Measurements from ENCODE around the gene ZNF91. TPM values are rescaled to one million over a fixed set of nuclear protein-coding genes. Genes with fewer than 3 reads are reported as not detected.
"Not testable (repeated sequence)": the region's sequence is repeated elsewhere in the genome, so short reads cannot be mapped to it uniquely, and the experiment has no call there.

ZNF91 gene
- total RNA-seq, 1 experiment from 2014 or later: 37.4 TPM

GRCh38 chr19:23318941-23319340 lies 76.3 kb downstream of the ZNF91 start:
- H2AFZ ChIP-seq; H3K9me2 ChIP-seq (ENCODE audit: insufficient read depth); POLR2A ChIA-PET (ENCODE audit: unreplicated experiment); DNase-seq; BruUV-seq (replicated peaks); H3K79me2 ChIP-seq (ENCODE audit: low read depth); H3K27me3 ChIP-seq (ENCODE audit: insufficient read depth, low read depth); H3K4me3 ChIP-seq; H3K4me1 ChIP-seq (replicated peaks; ENCODE audit: insufficient read depth); H4K20me1 ChIP-seq (ENCODE audit: insufficient read depth); CTCF ChIA-PET; H3K4me2 ChIP-seq; H3K36me3 ChIP-seq (ENCODE audit: low read depth); H3F3A ChIP-seq (ENCODE audit: insufficient read depth, low read depth); H3K27ac ChIP-seq; intact Hi-C loops (cut with micrococcal nuclease; ENCODE audit: unreplicated experiment): not testable (repeated sequence)
- peaks cover 16% of the 10 kb centered on the region for H3K9me3 ChIP-seq (ENCODE audit: insufficient read depth, low read depth)

- Histone ChIP-seq H3K4me3 (no peak overlapping the region), H3K4me1 (replicated peaks; ENCODE audit: insufficient read depth) (no peaks in the 10 kb centered on the region), H4K20me1 (ENCODE audit: insufficient read depth) (no peaks in the 10 kb centered on the region), H3K79me2 (ENCODE audit: low read depth) (no peaks in the 10 kb centered on the region), H3K27ac (no peak overlapping the region), H3K36me3 (ENCODE audit: low read depth) (no peaks in the 10 kb centered on the region), H3K4me2 (no peak overlapping the region), H3F3A (ENCODE audit: insufficient read depth, low read depth) (no peaks in the 10 kb centered on the region), H3K9me3 (ENCODE audit: insufficient read depth, low read depth) (peaks cover 23% of the 10 kb centered on the region), H3K27me3 (ENCODE audit: insufficient read depth, low read depth) (no peaks in the 10 kb centered on the region), H2AFZ (no peak overlapping the region), H3K9me2 (ENCODE audit: insufficient read depth) (no peaks in the 10 kb centered on the region)
- BruUV-seq (replicated peaks): no TSS peak
- POLR2A ChIA-PET (ENCODE audit: unreplicated experiment): no interaction called here
- TF ChIP-seq CTCF (conservative IDR thresholded peaks at IDR 0.05): no peak
- TF ChIP-seq EZH2 (IDR thresholded peaks at IDR 0.05; ENCODE audit: low read depth): no peak
- intact Hi-C loops (cut with micrococcal nuclease; ENCODE audit: unreplicated experiment): no loop called here
- no peak for DNase-seq
- CTCF ChIA-PET: no interaction called here
Measured at GRCh38 chr19:23318143-23318542, 77.1 kb downstream of the ZNF91 start.

- Histone ChIP-seq H3K27ac (no peak overlapping the region), H2AFZ (no peak overlapping the region), H3K9me3 (ENCODE audit: insufficient read depth, low read depth) (peaks cover 32% of the 10 kb centered on the region), H3K4me2 (no peak overlapping the region), H3K27me3 (ENCODE audit: insufficient read depth, low read depth) (no peaks in the 10 kb centered on the region), H3K4me1 (replicated peaks; ENCODE audit: insufficient read depth) (peaks cover 3% of the 10 kb centered on the region; the same call in 1 of the 2 replicates), H3K4me3 (no peak overlapping the region), H3K79me2 (ENCODE audit: low read depth) (no peaks in the 10 kb centered on the region), H3K9me2 (ENCODE audit: insufficient read depth) (no peaks in the 10 kb centered on the region), H3F3A (ENCODE audit: insufficient read depth, low read depth) (peaks cover 20% of the 10 kb centered on the region), H3K36me3 (ENCODE audit: low read depth) (no peaks in the 10 kb centered on the region), H4K20me1 (ENCODE audit: insufficient read depth) (no peaks in the 10 kb centered on the region)
- intact Hi-C loops (cut with micrococcal nuclease; ENCODE audit: unreplicated experiment): no loop called here
- TF ChIP-seq EZH2 (IDR thresholded peaks at IDR 0.05; ENCODE audit: low read depth) (no peak), CTCF (conservative IDR thresholded peaks at IDR 0.05) (no peak)
- BruUV-seq (replicated peaks): no TSS peak
- POLR2A ChIA-PET (ENCODE audit: unreplicated experiment): no interaction called here
- DNase-seq: no peak
- CTCF ChIA-PET: no interaction called here
Measured at GRCh38 chr19:23315286-23315685, 80.0 kb downstream of the ZNF91 start.

GRCh38 chr19:23314505-23315251 lies 80.6 kb downstream of the ZNF91 start:
- peaks cover 25% of the 10 kb centered on the region for H3F3A ChIP-seq (ENCODE audit: insufficient read depth, low read depth)
- H3K4me3 ChIP-seq: no peak overlapping the region
- ChIA-PET POLR2A (ENCODE audit: unreplicated experiment) (no interaction called here), CTCF (no interaction called here)
- no peaks in the 10 kb centered on the region for H4K20me1 ChIP-seq (ENCODE audit: insufficient read depth)
- peaks cover 35% of the 10 kb centered on the region for H3K9me3 ChIP-seq (ENCODE audit: insufficient read depth, low read depth)
- TF ChIP-seq CTCF (conservative IDR thresholded peaks at IDR 0.05): no peak
- TF ChIP-seq EZH2 (IDR thresholded peaks at IDR 0.05; ENCODE audit: low read depth): no peak
- H3K27ac ChIP-seq: no peak overlapping the region
- DNase-seq: no peak
- no peak overlapping the region for H2AFZ ChIP-seq
- no TSS peak for BruUV-seq (replicated peaks)
- peaks cover 4% of the 10 kb centered on the region; the same call in 1 of the 2 replicates for H3K4me1 ChIP-seq (replicated peaks; ENCODE audit: insufficient read depth)
- H3K36me3 ChIP-seq (ENCODE audit: low read depth): no peaks in the 10 kb centered on the region
- intact Hi-C loops (cut with micrococcal nuclease; ENCODE audit: unreplicated experiment): no loop called here
- no peaks in the 10 kb centered on the region for H3K79me2 ChIP-seq (ENCODE audit: low read depth)
- no peaks in the 10 kb centered on the region for H3K27me3 ChIP-seq (ENCODE audit: insufficient read depth, low read depth)
- H3K9me2 ChIP-seq (ENCODE audit: insufficient read depth): no peaks in the 10 kb centered on the region
- no peak overlapping the region for H3K4me2 ChIP-seq
